ENCODE measurements around the gene BMP7.
A peak's percentile ranks its signal among the peaks of the same experiment; 100 is the strongest.

Gene BMP7

GRCh38 chr20:57231161-57231560, 35.3 kb downstream of the BMP7 start:
- H3K4me1 Mint-ChIP-seq, result peaks cover 23% of the 10 kb centered on the region
- H3K9me3 Mint-ChIP-seq, result no peaks in the 10 kb centered on the region
- TF ChIP-seq, protein P1, sequence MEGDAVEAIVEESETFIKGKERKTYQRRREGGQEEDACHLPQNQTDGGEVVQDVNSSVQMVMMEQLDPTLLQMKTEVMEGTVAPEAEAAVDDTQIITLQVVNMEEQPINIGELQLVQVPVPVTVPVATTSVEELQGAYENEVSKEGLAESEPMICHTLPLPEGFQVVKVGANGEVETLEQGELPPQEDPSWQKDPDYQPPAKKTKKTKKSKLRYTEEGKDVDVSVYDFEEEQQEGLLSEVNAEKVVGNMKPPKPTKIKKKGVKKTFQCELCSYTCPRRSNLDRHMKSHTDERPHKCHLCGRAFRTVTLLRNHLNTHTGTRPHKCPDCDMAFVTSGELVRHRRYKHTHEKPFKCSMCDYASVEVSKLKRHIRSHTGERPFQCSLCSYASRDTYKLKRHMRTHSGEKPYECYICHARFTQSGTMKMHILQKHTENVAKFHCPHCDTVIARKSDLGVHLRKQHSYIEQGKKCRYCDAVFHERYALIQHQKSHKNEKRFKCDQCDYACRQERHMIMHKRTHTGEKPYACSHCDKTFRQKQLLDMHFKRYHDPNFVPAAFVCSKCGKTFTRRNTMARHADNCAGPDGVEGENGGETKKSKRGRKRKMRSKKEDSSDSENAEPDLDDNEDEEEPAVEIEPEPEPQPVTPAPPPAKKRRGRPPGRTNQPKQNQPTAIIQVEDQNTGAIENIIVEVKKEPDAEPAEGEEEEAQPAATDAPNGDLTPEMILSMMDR (IDR thresholded peaks at IDR 0.05; ENCODE audit: unreplicated experiment in 3 of 3), result no peak
- no peak overlapping the region for H3K4me3 Mint-ChIP-seq
- H3K27ac Mint-ChIP-seq, result no peak overlapping the region
- H3K36me3 Mint-ChIP-seq (ENCODE audit: low read depth), result peaks cover 11% of the 10 kb centered on the region
- peaks cover 59% of the 10 kb centered on the region for H3K27me3 Mint-ChIP-seq (ENCODE audit: low read depth)

GRCh38 chr20:57230247-57230646, 36.2 kb downstream of the BMP7 start:
- peaks cover 50% of the 10 kb centered on the region for H3K27me3 Mint-ChIP-seq (ENCODE audit: low read depth)
- H3K27ac Mint-ChIP-seq, result no peak overlapping the region
- H3K4me3 Mint-ChIP-seq, result no peak overlapping the region

DNA sequence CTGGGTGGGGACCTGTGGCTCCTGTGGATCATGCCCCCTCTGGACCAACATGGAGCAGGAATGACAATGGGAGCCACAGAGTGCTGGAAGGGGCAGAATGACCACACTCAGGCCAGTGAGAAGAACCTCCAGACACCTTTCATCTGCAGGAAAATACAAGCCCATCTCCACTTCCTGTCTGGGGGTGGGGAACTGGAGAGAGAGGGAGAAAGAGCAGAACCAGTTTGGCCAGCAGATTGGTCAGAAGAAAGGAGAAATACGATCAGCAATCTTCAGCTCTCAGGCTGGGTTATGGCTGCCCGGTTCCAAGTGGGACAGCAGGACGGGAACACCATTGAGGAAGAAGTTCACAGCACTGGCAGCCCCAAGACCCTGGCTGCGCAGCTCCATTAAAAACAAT, 37.0 kb downstream of the BMP7 start:
- peaks cover 47% of the 10 kb centered on the region for H3K27me3 Mint-ChIP-seq (ENCODE audit: low read depth)
- H3K9me3 Mint-ChIP-seq, result no peaks in the 10 kb centered on the region
- peak overlapping the region in 1 of 3 experiments; percentile 41 for H3K27ac Mint-ChIP-seq
- TF ChIP-seq, protein P1 (IDR thresholded peaks at IDR 0.05; ENCODE audit: unreplicated experiment in 3 of 3), result no peak
- peaks cover 22% of the 10 kb centered on the region for H3K4me1 Mint-ChIP-seq
- no peak overlapping the region for H3K4me3 Mint-ChIP-seq
- peaks cover 6% of the 10 kb centered on the region for H3K36me3 Mint-ChIP-seq (ENCODE audit: low read depth)

More at GRCh38 chr20:57230247-57230646, 36.2 kb downstream of the BMP7 start:
- TF ChIP-seq, protein P1 (IDR thresholded peaks at IDR 0.05; ENCODE audit: unreplicated experiment in 3 of 3), result no peak
- peaks cover 20% of the 10 kb centered on the region for H3K4me1 Mint-ChIP-seq
- peaks cover 11% of the 10 kb centered on the region for H3K36me3 Mint-ChIP-seq (ENCODE audit: low read depth)
- H3K9me3 Mint-ChIP-seq, result no peaks in the 10 kb centered on the region

- Mint-ChIP-seq H3K27me3 (ENCODE audit: low read depth) (peaks cover 31% of the 10 kb centered on the region), H3K4me1 (peaks cover 20% of the 10 kb centered on the region), H3K27ac (no peak overlapping the region), H3K4me3 (no peak overlapping the region), H3K36me3 (ENCODE audit: low read depth) (peaks cover 6% of the 10 kb centered on the region), H3K9me3 (no peaks in the 10 kb centered on the region)
- TF ChIP-seq, protein P1 (IDR thresholded peaks at IDR 0.05; ENCODE audit: unreplicated experiment in 3 of 3), result no peak
These were observed 40.6 kb downstream of the BMP7 start for GRCh38 chr20:57225830-57226229.

GRCh38 chr20:57225197-57225733, 41.2 kb downstream of the BMP7 start:
- peaks cover 20% of the 10 kb centered on the region for H3K4me1 Mint-ChIP-seq
- H3K36me3 Mint-ChIP-seq (ENCODE audit: low read depth), result peaks cover 6% of the 10 kb centered on the region
- no peak overlapping the region for H3K4me3 Mint-ChIP-seq
- peaks cover 30% of the 10 kb centered on the region for H3K27me3 Mint-ChIP-seq (ENCODE audit: low read depth)
- H3K27ac Mint-ChIP-seq, result peak overlapping the region in 1 of 3 experiments; percentile 23
- H3K9me3 Mint-ChIP-seq, result no peaks in the 10 kb centered on the region
- TF ChIP-seq, protein P1 (IDR thresholded peaks at IDR 0.05; ENCODE audit: unreplicated experiment in 3 of 3), result no peak

DNA sequence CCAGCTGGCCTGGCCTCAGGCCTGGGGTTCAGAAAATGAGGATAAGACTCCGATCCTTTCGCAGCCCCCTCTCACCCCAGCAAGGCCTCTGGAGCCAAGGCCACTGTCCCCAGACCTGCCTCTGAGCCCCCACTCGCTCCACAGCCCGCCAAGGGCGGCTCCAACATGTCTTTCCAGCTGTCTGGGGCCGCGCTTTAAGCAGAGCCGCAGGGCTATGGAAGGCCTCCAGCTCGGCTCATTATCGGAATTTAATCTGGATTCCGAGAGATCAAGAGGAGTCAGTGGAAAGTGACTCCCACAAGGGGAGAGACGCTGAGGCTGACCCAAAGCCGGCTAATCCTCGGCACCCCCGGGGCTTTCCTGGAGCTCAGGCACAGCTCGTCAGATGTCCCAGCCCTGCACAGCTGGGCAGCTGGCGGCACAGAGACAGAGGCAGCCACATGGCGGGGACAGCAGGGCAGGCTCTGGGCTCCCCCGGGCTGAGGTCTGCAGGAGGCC, 41.8 kb downstream of the BMP7 start:
- Mint-ChIP-seq H3K9me3 (no peaks in the 10 kb centered on the region), H3K27me3 (ENCODE audit: low read depth) (peaks cover 26% of the 10 kb centered on the region), H3K4me1 (peaks cover 20% of the 10 kb centered on the region), H3K36me3 (ENCODE audit: low read depth) (peaks cover 6% of the 10 kb centered on the region), H3K27ac (peak overlapping the region; percentile 23 to 45 (median 44)), H3K4me3 (peak overlapping the region in 1 of 3 experiments; percentile 34)
- TF ChIP-seq, protein P1 (IDR thresholded peaks at IDR 0.05; ENCODE audit: unreplicated experiment in 3 of 3), result no peak
